Placental pericyte (primary cell): ENCODE results near the gene GNG14. TPM values are rescaled to one million over a fixed set of nuclear protein-coding genes. Genes with fewer than 3 reads are reported as not detected.

Source experiments
- small RNA-seq: library from RNA; depleted of rRNA; stranded (forward); fragments of <200 nt; gene quantifications from one replicate; pipeline ENCODE3, GENCODE V24; 2012; ENCODE audit warnings: low replicate concordance
- total RNA-seq: library from RNA; depleted of rRNA; stranded (reverse); fragments of >200 nt; gene quantifications from 2 replicates; pipeline ENCODE4 v1.2.3, GENCODE V29; 2012

The GNG14 gene
- not detected in 2 replicates for total RNA-seq

DNA sequence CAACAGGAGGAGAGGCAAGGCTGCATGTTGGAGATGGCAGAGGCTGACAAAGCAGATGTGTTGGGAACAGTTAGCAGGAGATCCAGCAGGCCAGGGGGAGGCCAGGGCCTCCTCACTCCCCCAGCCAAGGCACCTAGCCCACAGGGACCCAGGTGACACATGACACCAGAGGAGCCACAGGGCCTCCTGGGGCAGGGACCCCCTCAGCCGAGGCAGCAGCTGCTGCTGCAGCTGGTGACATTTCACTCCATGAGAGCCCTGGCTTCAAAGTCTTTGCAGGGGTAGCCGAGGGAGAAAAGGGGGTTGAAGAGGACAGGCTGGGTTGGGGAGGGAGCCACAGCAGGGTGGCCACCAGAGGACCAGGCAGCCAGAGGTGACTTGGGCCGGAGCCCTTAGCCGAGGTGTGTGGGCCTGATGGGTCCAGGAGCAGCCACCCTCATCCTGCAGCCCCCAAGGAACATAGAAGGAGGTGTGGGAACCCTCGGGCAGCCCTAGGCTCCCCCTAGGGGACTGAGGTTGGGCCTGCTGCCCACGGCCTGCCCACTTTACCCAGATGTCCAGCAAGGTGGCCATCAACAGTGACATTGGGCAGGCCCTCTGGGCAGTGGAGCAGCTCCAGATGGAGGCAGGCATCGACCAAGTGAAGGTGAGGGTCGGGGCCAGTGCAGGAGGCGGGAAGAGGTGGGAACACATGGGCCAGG lies at the start of gene GNG14:
TSS of gene GNG14 (plus strand) at position 503 of the 701 bp plus-strand sequence. CDS start at position 554, 51 bp downstream.

DNA sequence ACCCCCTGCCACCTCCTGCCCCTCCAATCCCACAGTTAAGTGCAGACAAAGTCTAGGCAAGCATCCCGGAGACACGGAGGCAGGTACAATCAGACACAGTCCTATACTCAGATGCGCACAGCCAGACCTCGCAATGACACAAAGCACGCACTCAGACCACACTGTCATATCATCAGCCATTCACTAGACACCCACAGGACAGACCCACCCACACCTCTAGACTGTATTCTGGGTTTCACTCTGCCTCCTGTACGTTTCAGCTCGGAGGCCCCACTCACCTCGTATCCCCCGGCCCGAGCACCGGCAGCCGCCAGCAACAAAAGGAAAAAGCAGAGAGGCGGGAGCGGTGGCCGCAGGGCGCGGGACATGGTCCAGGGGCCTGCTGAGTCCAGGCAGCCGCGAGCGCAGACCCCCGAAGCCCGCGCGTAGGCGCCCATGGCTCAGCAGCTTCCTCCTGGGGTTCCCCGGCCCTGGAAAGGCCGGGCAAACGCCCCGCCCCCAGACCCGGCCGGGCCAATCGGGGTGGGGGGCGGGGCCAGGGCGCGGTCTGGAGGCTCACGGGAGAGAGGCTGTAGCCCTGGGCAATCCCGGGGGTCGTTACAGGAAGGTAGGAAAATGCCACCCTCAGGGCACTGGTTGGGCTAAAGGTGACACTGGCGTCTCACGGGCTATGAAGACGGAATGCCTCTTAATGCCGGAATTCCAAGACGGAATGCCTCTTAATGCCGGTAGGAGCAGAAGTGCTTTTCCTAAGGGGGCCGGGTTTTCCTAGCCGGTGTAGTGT lies 21.3 kb upstream of the GNG14 start, which contains the start of the genes MAN2B1 and WDR83:
TSS of gene MAN2B1 (minus strand) at position 478 of the 784 bp plus-strand sequence. CDS start at position 437, 41 bp downstream.
TSS of gene WDR83 (plus strand) at position 543 of the 784 bp plus-strand sequence. CDS start 2,984 bp downstream, outside the sequence.

DNA sequence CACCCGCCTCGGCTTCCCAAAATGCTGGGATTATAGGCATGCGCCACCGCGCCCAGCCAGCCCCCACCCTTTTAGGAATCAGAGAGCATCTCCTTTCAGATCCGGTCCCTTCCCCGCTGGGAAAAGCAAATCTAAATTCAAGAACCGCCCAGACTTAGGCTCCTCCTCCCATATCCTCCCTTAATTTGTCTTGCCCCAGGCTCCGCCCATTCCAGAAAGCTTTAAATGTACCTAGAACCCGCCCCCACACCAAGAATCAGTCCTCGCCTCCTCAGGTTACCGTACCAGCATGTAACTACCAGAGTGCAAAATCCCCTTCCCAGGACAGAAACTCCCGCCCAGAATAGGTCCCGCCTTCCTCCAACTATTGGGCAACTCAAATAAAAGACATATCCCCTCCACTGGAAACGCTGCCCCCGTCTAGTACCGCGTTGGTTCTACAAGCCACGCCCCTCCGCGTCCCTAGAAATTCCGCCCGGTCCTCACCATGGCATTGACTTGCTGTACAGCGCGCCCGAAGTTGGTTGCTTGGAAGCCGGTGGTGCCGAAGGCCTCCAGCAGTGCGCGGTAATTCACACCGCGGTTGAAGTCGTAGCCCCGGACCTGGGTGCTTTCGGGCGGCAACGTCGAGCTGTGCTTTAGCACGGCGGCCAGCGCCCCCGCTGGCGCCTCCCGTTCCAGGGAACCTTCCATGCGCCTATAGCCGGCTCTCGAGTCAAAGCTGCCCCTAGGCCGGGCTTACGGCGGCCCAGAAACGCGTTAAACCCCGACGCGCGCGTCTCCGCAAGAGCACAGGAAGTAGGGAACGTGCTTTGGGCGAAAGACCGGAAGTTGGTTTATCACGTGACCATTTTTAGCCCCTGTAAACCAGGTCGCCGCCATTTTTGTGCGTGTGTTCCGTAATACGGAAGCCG lies 6.5 kb upstream of the GNG14 start, which contains the start of gene DHPS:
TSS of gene DHPS (minus strand) at position 807 of the 914 bp plus-strand sequence. CDS start at position 693, 114 bp downstream.

DNA sequence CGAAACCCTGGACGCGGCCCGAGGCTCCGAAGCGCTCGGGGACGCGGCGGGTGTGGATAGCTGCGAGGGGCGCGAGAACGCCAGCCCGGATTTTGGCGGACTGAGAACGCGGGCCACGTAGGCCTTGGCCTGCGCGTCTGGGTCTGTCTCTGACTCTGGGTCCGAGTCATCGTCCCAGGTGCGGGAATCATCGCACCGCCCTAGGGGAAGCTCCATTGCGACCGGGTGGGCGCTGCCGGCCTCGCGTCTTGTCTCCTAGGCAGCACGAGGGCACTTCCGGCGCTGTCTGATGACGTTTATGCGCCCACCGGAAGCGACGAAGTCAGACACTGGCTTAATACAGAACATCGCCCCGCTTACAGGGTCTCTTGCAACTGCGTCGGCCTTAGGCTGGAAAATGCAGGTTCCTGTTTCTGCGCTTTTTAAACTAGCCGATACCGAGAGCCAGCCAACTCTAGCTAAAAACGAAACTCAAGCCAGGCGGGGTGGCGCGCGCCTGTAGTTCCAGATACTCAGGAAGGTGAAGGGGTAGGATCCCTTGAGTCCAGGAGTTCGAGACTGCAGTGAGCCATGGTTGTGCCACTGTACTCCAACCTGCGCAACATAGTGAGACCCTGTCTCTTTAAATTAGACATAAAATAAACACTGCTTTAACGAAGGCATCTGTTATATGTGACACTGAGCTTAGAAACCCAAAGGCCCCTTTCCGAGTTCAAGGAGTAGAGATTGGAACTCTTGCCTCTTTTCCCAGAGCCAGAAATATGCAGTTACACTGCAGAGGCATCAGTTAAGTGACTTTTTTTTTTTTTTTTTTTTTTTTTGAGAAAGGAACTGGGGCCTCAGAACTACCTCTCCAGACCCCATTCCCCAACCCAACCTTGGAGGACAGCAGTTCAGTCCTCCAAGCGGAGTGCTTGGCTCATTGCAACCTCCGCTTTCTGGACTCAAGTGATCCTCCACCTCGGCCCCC lies 8.9 kb downstream of the GNG14 start, which contains the start of gene FBXW9:
TSS of gene FBXW9 (minus strand) at position 266 of the 970 bp plus-strand sequence. CDS start at position 216, 50 bp downstream.

DNA sequence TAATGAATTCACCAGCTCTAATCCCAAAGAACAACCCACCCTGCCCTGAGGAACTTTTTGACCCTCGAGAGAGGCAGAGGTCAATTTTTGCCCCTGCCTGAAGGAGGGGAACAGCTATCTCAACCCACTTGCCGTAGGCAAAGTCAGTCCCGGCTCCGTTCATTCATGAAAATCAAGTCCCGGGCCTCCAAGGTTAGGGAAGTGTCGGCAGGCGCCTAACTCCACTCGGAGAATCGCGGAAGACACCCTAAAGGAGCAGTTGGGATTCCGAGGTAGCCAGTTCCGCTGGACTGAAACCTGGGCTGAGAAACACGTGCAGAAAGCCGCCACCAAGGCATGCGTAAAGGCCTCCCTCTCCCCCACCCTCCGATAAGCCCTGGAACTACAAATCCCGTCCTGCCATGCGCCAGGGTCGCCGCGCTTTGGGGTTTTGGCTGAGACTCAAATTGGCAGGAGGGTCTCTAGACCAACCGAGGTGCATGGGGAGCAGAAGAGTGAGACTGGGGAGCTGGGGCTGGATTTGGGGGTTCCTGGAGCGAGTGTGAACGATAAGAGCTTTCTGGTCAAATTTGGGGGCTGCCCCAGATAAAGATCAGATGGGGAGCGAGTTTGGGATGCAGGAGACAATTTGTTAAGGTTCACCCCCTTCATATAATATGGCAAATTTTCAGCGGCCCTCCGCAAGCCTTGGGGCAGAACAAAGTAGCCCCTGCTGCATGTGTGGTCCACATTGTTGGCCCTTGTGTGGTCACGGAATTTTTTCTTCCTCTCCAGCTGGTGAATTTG lies 36.0 kb downstream of the GNG14 start, which contains the start of gene TNPO2:
TSS of gene TNPO2 (minus strand) at position 292 of the 786 bp plus-strand sequence. CDS start 2,955 bp downstream, outside the sequence.

DNA sequence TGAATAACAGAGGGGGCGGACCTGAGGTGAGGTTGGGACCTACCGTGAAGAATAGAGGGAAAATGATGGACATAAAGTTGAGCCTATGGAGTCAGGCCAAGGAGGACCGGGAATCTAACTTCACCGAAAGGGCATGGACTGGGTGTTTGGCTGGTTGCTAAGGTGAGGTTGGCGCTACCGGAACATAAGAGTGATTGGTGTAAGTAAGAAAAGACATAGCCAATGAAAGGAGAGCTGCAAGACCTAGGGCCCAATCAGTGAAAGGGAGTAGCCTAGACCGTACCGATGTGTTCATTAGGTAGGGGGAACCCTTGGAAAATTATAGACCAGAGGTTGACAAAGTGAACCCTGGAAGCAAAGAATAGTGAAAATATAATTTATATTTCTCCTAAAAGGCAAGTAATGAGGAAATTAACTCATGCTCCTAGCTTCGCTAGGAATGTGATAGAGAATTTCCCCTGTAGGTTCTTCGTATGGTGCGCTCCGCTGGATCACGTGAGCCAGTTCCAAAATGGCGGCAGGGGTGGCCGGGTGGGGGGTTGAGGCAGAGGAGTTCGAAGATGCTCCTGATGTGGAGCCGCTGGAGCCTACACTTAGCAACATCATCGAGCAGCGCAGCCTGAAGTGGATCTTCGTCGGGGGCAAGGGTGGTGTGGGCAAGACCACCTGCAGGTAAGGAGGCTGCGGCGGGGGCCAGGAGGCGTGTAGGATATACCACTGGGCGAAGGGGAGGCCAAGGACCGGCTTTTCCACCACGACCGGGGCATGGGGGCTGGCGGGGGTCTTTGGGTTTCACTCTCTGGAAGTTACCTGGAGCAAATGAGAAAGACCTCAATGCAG lies 49.4 kb downstream of the GNG14 start, which contains the start of gene GET3:
TSS of gene GET3 (plus strand) at position 503 of the 840 bp plus-strand sequence. CDS start at position 512, 9 bp downstream.

Small RNAs within 50 kb of the gene (small RNA-seq; reads per million reads assigned to genes)
- gene SNORD41: 33.0 reads per million, percentile 97 among the genes with 10 or more reads in this experiment

Other genes starting within 250 kb of the GNG14 start
- 0.88 and 2.6 TPM in 2 replicates for gene ZNF443, start 247.0 kb upstream of the GNG14 start, total RNA-seq
- gene ZNF709, start 203.2 kb upstream of the GNG14 start, total RNA-seq: 0.66 and 1.9 TPM in 2 replicates
- gene ZNF564, start 136.5 kb upstream of the GNG14 start, total RNA-seq: 3.9 and 5.3 TPM in 2 replicates
- gene ZNF490, start 77.2 kb upstream of the GNG14 start, total RNA-seq: 8.5 and 9.6 TPM in 2 replicates
- 13.6 and 15.2 TPM in 2 replicates for gene ZNF791, start 77.1 kb upstream of the GNG14 start, total RNA-seq
- gene MAN2B1, start 21.3 kb upstream of the GNG14 start, total RNA-seq: 40.5 and 48.8 TPM in 2 replicates
- gene WDR83, start 21.2 kb upstream of the GNG14 start, total RNA-seq: 5.5 and 6.0 TPM in 2 replicates
- gene DHPS, start 6.1 kb upstream of the GNG14 start, total RNA-seq: 62.4 and 78.0 TPM in 2 replicates
- 10.3 and 12.2 TPM in 2 replicates for gene FBXW9, start 8.6 kb downstream of the GNG14 start, total RNA-seq
- gene TNPO2, start 35.9 kb downstream of the GNG14 start, total RNA-seq: 45.1 and 73.3 TPM in 2 replicates
- 142 and 218 TPM in 2 replicates for gene TRIR, start 46.7 kb downstream of the GNG14 start, total RNA-seq
- 88.0 and 105 TPM in 2 replicates for gene GET3, start 49.5 kb downstream of the GNG14 start, total RNA-seq
- gene BEST2, start 63.8 kb downstream of the GNG14 start, total RNA-seq: not detected in 2 replicates
- 13.3 and 14.2 TPM in 2 replicates for gene HOOK2, start 87.6 kb downstream of the GNG14 start, total RNA-seq
- gene JUNB, start 103.5 kb downstream of the GNG14 start, total RNA-seq: 187 and 191 TPM in 2 replicates
- 188 and 197 TPM in 2 replicates for gene PRDX2, start 113.8 kb downstream of the GNG14 start, total RNA-seq
- gene THSD8, start 114.1 kb downstream of the GNG14 start, total RNA-seq: not detected in 2 replicates
- 4.4 and 45.4 TPM in 2 replicates for gene RNASEH2A, start 118.6 kb downstream of the GNG14 start, total RNA-seq
- gene RTBDN, start 146.6 kb downstream of the GNG14 start, total RNA-seq: not detected in 2 replicates
- gene MAST1, start 150.5 kb downstream of the GNG14 start, total RNA-seq: not detected in 2 replicates
- gene DNASE2, start 193.5 kb downstream of the GNG14 start, total RNA-seq: 11.5 and 37.2 TPM in 2 replicates
- not detected in 2 replicates for gene KLF1, start 199.2 kb downstream of the GNG14 start, total RNA-seq
- 32.4 and 35.7 TPM in 2 replicates for gene GCDH, start 203.2 kb downstream of the GNG14 start, total RNA-seq
- gene SYCE2, start 231.3 kb downstream of the GNG14 start, total RNA-seq: 0.22 TPM in 1 of 2 replicates, not detected in the other
- gene FARSA, start 245.7 kb downstream of the GNG14 start, total RNA-seq: 98.8 and 109 TPM in 2 replicates